ENCODE data around the gene CDH13.

DNA sequence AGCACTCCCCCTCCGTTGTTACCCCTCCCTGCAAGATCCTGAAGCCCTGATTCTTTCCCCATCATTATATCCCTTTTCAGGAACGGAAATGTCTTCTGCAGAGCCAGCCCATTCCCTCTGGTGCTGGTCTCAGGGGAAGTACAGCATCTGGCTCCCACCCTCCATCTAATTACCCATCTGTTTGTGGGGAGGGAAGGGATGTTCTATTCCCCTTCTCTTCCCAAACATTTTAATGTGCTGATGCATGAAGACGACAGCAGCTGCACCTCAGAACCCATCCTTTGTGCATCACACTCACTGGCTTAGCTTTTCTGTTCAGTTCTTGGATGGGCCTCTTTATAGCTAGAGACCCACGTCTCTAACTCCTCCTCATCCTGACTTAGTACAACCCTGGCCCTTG, 367.2 kb downstream of the CDH13 start:
- TF ChIP-seq, protein P1, sequence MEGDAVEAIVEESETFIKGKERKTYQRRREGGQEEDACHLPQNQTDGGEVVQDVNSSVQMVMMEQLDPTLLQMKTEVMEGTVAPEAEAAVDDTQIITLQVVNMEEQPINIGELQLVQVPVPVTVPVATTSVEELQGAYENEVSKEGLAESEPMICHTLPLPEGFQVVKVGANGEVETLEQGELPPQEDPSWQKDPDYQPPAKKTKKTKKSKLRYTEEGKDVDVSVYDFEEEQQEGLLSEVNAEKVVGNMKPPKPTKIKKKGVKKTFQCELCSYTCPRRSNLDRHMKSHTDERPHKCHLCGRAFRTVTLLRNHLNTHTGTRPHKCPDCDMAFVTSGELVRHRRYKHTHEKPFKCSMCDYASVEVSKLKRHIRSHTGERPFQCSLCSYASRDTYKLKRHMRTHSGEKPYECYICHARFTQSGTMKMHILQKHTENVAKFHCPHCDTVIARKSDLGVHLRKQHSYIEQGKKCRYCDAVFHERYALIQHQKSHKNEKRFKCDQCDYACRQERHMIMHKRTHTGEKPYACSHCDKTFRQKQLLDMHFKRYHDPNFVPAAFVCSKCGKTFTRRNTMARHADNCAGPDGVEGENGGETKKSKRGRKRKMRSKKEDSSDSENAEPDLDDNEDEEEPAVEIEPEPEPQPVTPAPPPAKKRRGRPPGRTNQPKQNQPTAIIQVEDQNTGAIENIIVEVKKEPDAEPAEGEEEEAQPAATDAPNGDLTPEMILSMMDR (conservative IDR thresholded peaks at IDR 0.05; ENCODE audit: low read depth, low read length), result no peak
- TF ChIP-seq EZH2 (IDR thresholded peaks at IDR 0.05; ENCODE audit: borderline replicate concordance, low read depth, low read length, poor library complexity, severe bottlenecking), result no peak

Measured in A673 (cell line).